Nephron progenitor cell (in vitro differentiated cells): ENCODE results near the gene EIF2B1.
A peak's percentile ranks its signal among the peaks of the same experiment; 100 is the strongest.
"Not testable (repeated sequence)": the region's sequence is repeated elsewhere in the genome, so short reads cannot be mapped to it uniquely, and the experiment has no call there.

Experiments
- DNase-seq: peaks from one replicate; pipeline ENCODE4 v3.0.0; 2021
- H3K27ac Mint-ChIP-seq: 2 replicates; pipeline ENCODE4 v1.8.0; 2021; ENCODE audit warnings: mild to moderate bottlenecking, moderate library complexity, mixed read lengths
- H3K27me3 Mint-ChIP-seq: 2 replicates; pipeline ENCODE4 v1.8.0; 2021; ENCODE audit warnings: mild to moderate bottlenecking, low read depth, mixed read lengths; ENCODE audit not compliant: poor library complexity
- H3K36me3 Mint-ChIP-seq: 2 replicates; pipeline ENCODE4 v1.8.0; 2021; ENCODE audit warnings: low read depth, mixed read lengths
- H3K4me1 Mint-ChIP-seq: 2 replicates; pipeline ENCODE4 v1.8.0; 2021; ENCODE audit warnings: mixed read lengths
- H3K4me3 Mint-ChIP-seq: 2 replicates; pipeline ENCODE4 v1.8.0; 2021; ENCODE audit warnings: mild to moderate bottlenecking, moderate library complexity, mixed read lengths
- H3K9me3 Mint-ChIP-seq: 2 replicates; pipeline ENCODE4 v1.8.0; 2021; ENCODE audit warnings: mild to moderate bottlenecking, moderate library complexity, mixed read lengths
- CTCF ChIP-seq: fragments of 200-600 bp; sonication (generic); IDR thresholded peaks from 2 replicates; pipeline ENCODE4 v1.5.0; 2021; ENCODE audit warnings: antibody characterized with exemption

The EIF2B1 gene

GRCh38 chr12:123614531-123614930, 19.0 kb downstream of the EIF2B1 start:
- DNase-seq, result no peak
- peaks cover 79% of the 10 kb centered on the region for H3K36me3 Mint-ChIP-seq
- H3K4me1 Mint-ChIP-seq, result no peaks in the 10 kb centered on the region
- H3K27me3 Mint-ChIP-seq, result peaks cover 4% of the 10 kb centered on the region
- no peak overlapping the region for H3K27ac Mint-ChIP-seq
- H3K4me3 Mint-ChIP-seq, result no peak overlapping the region
- TF ChIP-seq CTCF, result no peak
- no peaks in the 10 kb centered on the region for H3K9me3 Mint-ChIP-seq

- H3K27me3 Mint-ChIP-seq, result peaks cover 4% of the 10 kb centered on the region
- peaks cover 79% of the 10 kb centered on the region for H3K36me3 Mint-ChIP-seq
- H3K27ac Mint-ChIP-seq, result no peak overlapping the region
- H3K9me3 Mint-ChIP-seq, result no peaks in the 10 kb centered on the region
- TF ChIP-seq CTCF, result no peak
- no peak for DNase-seq
- H3K4me3 Mint-ChIP-seq, result no peak overlapping the region
- H3K4me1 Mint-ChIP-seq, result no peaks in the 10 kb centered on the region
Measured at GRCh38 chr12:123614110-123614509, 19.4 kb downstream of the EIF2B1 start.

GRCh38 chr12:123608182-123608581, 25.3 kb downstream of the EIF2B1 start:
- peaks cover 62% of the 10 kb centered on the region for H3K36me3 Mint-ChIP-seq
- DNase-seq, result no peak
- no peak for TF ChIP-seq CTCF
- H3K4me1 Mint-ChIP-seq, result peaks cover 9% of the 10 kb centered on the region
- peaks cover 2% of the 10 kb centered on the region for H3K27me3 Mint-ChIP-seq
- no peak overlapping the region for H3K27ac Mint-ChIP-seq
- no peak overlapping the region for H3K4me3 Mint-ChIP-seq
- no peaks in the 10 kb centered on the region for H3K9me3 Mint-ChIP-seq

GRCh38 chr12:123607756-123608155, 25.7 kb downstream of the EIF2B1 start:
- no peak for DNase-seq
- no peaks in the 10 kb centered on the region for H3K9me3 Mint-ChIP-seq

GRCh38 chr12:123603495-123603894, 30.0 kb downstream of the EIF2B1 start:
- Mint-ChIP-seq H3K4me1 (peaks cover 22% of the 10 kb centered on the region), H3K4me3 (peak overlapping the region; percentile 59), H3K36me3 (peaks cover 29% of the 10 kb centered on the region), H3K27ac (peak overlapping the region; percentile 21)
- H3K27me3 Mint-ChIP-seq, H3K9me3 Mint-ChIP-seq, DNase-seq: not testable (repeated sequence)

More at GRCh38 chr12:123607756-123608155, 25.7 kb downstream of the EIF2B1 start:
- H3K27me3 Mint-ChIP-seq, result peaks cover 2% of the 10 kb centered on the region
- TF ChIP-seq CTCF, result no peak
- H3K4me3 Mint-ChIP-seq, result no peak overlapping the region
- peaks cover 62% of the 10 kb centered on the region for H3K36me3 Mint-ChIP-seq
- H3K27ac Mint-ChIP-seq, result peak overlapping the region; percentile 55
- H3K4me1 Mint-ChIP-seq, result peaks cover 13% of the 10 kb centered on the region

GRCh38 chr12:123602651-123603195, 30.8 kb downstream of the EIF2B1 start:
- H3K4me3 Mint-ChIP-seq, result peak overlapping the region; percentile 90
- H3K36me3 Mint-ChIP-seq, result peaks cover 25% of the 10 kb centered on the region
- peaks cover 2% of the 10 kb centered on the region for H3K27me3 Mint-ChIP-seq
- DNase-seq, result no peak
- H3K27ac Mint-ChIP-seq, result peak overlapping the region; percentile 86
- TF ChIP-seq CTCF, result no peak
- no peaks in the 10 kb centered on the region for H3K9me3 Mint-ChIP-seq
- H3K4me1 Mint-ChIP-seq, result peaks cover 21% of the 10 kb centered on the region
